ENCODE measurements around the gene SPATS2L.

Gene SPATS2L

DNA sequence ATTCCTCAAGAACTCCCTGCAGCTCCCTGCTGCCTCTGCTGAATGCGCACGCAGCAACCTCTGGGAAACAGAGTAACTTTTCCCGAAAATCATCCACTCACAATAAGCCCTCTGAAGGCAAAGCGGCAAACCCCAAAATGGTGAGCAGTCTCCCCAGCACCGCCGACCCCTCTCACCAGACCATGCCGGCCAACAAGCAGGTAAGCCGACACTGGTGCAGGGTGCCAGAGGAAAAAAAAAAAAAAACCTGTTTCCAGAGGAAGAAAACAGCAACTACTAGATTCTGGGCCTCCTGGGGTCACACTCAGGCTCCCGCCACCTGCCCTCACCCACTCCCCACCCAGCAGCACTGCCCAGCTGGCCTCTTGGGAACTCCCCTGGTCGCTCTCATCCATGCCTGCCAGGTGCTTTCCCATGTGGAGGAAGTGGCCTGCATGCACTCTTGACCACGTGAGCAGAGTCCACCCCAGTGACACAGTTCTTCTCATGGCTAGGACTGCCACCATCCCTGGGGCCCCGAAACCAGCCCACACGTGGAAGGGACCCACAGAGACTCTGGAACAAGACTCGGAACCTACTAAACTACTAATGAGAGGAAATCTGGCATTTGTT is 166.5 kb downstream of the SPATS2L start:
- no peak for DNase-seq

DNA sequence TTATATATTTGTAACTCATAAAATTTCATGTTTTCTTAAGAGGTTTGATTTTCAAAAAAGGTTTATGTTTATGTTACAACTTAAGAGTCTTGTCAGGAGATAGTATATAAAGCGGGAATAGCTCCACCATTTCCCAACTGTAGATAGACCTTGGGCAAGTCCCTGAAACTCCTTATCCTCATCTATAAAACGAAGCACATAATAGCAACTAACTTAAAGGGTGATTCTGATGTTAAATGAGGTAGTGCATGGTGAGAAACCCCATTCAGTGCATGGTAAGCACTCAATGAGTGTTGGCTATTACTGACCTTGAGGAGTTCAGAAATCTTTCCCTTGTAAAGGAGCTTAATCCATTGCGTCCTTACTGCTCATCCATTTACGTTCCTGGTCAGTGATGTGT is 169.3 kb downstream of the SPATS2L start:
- DNase-seq, result no peak

DNA sequence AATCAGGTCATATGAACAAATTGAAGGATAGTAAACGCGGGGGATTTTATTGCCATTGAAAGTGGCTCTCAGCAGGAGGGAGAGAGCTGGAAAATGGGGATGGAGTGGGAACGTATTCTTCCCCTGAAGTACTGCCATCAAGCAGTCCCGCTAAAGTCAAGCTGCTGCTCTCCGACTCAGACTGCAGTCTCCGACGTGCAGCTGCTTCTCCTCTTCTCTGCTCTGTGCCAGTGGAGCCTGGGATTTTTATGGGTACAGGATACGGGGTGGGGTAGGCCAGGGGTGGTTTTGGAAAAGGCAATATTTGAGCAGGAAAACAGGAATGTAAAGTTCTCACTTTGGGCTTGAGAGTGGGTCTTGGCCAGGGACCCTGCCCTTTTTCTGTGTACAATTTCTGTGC is 170.3 kb downstream of the SPATS2L start:
- DNase-seq, result no peak

DNA sequence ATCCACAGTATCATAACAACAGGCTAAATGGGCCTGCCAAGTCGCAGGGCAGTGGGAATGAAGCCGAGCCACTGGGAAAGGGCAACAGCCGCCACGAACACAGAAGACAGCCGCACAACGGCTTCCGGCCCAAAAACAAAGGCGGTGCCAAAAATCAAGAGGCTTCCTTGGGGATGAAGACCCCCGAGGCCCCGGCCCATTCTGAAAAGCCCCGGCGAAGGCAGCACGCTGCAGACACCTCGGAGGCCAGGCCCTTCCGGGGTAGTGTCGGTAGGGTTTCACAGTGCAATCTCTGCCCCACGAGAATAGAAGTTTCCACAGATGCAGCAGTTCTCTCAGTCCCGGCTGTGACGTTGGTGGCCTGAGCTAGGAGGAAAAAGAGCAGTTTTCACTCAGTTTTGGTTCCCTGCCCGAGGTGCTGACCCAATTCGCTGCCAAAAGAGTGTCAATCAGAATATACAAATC is 171.2 kb downstream of the SPATS2L start:
- DNase-seq, result no peak

GRCh38 chr2:200479692-200480265 is 173.3 kb downstream of the SPATS2L start:
- no peak for DNase-seq

GRCh38 chr2:200482194-200482593 is 175.7 kb downstream of the SPATS2L start:
- DNase-seq, result no peak

DNA sequence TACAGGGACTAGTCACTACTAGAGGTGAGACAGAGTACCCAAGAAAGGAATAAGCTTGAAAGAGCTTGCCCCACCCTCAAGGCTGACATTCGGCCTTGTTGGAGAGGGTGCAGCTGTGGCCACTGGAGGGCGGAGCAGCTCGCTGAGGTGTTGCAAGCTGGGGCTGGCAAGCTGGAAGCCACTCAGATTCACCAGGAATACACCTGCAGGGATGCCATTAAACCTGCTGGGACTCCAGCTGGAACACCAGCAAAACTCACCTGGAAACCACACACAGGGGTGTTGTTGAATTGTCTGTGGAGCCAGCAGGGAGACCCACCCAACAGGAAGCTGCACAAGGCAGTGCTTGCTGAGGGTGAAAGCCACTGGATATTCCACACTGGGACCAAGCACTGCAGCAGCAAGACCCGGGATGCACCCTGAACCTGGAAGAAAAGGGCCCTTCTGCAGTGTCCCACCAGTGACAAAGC is 177.3 kb downstream of the SPATS2L start:
- DNase-seq, result no peak

DNA sequence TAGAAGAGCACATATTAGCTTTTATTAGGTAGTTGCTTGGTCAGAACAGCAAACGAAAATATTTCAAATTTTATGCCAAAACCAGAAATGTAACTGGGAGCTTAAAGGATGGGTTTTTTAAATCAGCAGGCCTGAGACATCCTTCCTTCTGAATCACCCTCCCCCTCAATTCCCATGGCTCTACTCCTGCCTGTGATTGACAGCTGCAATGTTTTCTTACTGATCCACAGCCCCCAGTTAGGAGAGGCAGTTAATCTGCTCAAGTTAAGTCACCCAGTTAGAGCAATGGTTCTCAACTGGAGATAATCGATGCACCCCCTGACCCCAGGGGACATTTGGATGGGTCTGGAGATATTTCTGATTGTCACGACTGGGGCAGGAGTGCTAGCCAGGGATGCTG is 178.4 kb downstream of the SPATS2L start:
- no peak for DNase-seq

GRCh38 chr2:200486529-200486928 is 180.0 kb downstream of the SPATS2L start:
- no peak for DNase-seq

DNA sequence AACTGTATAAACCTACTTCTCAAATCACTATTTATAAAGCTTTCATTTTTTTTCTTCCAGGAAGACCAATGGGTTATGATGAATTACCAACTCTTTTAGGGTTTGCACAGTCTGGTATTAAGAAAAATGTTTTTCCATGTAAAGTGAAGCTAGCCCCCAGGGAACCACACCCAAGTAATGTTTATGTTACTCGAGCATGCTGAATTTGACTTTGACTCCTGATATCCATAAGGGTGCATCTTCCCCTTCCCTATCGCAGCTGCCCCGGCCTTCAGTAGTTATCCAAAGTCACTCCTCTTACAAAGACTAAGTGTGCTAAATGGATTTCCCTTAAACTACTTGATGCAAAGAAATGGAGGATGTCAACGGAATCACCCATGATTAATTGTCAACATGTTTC is 181.7 kb downstream of the SPATS2L start:
- DNase-seq, result no peak

- no peak for DNase-seq
These were observed 183.5 kb downstream of the SPATS2L start for GRCh38 chr2:200490001-200490400.

GRCh38 chr2:200492656-200493055 is 186.2 kb downstream of the SPATS2L start:
- DNase-seq, result no peak

GRCh38 chr2:200494048-200494447 is 187.6 kb downstream of the SPATS2L start:
- no peak for DNase-seq

- DNase-seq, result no peak
These were observed 190.2 kb downstream of the SPATS2L start for GRCh38 chr2:200496696-200497095.

DNA sequence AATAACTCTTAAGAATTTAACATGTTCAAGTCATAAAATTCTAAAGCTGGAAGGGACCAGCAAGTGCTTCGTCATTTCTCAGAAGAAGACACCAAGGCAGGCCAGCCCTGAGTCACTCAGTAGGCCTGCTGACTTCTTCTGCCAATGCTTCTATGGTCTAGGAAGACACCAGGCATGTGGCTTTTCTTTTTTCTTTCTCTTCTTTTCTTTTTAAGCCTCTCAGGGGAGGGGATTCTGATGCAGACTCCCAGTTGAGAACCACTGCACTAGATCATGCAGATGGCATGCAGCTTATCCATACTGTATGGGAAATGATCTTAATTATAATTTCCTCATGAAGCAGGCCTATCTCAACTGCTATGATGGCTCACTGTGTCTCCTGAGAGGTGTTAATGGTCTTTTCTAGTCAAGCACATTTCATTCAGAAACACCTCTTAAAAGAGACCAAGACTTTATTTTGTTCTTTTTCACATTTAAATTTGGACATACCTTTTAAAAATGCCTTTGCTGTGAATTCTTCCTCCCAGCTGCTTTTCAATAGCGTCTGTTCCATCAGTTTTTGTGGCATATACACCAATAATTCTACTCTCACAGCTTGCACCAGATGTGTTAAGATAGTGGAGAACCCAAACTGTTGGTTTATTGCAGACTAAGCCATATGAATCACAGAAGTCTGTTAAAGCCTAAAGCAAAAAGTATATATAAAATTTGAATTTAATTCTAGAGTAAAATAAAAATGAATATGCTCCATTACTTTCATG is 192.1 kb downstream of the SPATS2L start:
- no peak for DNase-seq

- DNase-seq, result no peak
These were observed 195.7 kb downstream of the SPATS2L start for GRCh38 chr2:200502196-200502595.

DNA sequence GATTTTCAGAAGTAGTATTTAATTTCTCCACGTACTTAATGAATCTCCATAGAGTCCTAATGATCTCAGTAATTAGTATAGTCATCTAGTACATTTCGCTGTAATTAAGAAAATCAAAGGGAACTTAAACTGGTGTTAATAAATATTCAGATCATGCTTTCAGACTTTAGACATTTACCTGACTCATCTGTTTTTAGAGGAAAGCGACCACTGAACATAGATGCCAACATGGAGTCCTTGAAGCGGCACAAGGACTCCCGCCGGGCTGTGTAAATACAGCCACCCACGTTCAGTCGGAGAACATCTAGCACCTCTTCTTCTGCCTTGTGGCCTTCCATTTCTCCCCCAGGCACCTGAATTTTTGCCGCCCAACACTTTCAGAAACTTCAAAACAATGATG is 200.2 kb downstream of the SPATS2L start:
- DNase-seq, result no peak

DNA sequence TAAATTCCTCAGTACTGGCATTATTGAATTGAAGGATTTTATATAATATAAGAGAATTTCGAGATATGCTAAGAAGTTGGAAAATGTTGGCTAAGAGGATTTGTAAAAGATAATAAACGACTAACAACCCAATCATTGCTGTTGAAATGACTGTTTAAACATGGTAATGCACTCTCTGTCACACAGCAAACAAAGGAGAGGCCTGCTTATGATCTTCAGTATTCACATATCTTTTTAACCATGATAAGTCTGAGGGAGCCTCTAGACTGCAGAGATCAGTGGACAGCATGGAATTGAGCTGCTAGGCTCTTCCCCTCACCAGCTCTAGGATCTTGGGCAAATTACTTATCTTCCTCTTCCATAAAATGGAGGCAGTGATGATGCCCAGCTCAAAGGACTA is 200.7 kb downstream of the SPATS2L start:
- no peak for DNase-seq

DNA sequence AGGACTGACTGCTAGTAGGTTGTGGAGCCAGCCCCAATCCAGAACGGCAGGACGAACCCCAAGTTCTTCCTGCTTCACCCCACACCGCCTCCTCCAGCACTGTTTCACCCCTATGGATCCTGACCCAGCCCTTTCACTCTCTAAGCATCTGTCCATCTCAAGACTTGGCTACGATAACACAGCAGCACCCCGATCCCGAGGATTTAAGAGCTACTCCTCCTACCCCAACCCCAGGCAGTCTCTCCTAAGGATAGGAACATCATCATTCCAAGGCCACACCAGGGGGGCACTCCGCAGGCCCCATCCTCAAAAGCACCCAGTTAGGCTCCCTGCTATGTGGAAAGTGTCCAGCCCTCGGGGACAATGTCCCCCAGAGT is 202.7 kb downstream of the SPATS2L start:
- no peak for DNase-seq

GRCh38 chr2:200509612-200510433 is 203.3 kb downstream of the SPATS2L start, which contains the start of gene KCTD18:
KCTD18 (minus strand) TSS chr2:200510068; CDS start chr2:200507016, 3,052 bp downstream.
- peak; percentile 68 for DNase-seq

DNA sequence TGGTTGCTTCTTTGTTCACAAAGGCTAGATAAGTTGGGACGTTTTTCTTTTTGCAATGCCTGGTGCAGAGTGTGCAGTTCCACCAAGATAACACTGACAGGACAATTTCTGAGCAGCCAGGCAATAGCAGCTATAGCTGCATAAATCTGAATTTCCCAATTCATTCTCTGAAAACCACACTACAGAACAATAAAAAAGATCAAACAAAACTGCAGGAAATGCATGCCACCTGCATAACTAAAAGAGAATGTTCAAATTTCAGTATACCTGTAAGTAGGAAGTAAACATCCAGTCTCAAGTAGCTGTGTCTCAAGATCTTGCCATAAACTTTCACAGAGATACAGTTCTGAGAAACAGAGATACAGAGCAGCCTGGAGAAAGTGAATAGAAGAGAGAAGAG is 208.7 kb downstream of the SPATS2L start:
- DNase-seq, result no peak

GRCh38 chr2:200523158-200523557 is 216.7 kb downstream of the SPATS2L start:
- no peak for DNase-seq

DNA sequence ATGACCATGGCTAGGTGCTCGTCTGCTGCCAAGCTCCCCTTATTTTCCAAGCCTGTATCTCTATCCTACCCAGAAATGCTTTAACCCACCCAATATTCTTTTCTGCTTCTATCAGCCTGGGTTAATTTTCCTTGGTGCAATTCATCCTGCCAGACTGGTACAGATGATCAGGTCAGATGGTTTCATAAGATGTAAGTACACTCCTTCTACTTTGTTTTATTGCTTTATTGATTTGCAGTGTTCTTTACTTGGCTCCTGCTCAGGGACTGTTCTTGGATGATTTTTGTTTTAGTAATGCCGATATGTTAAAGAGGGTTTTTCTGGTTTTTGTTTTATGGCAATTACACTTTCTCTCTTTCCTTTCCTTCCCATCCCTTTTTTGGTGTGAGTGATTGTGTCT is 217.1 kb downstream of the SPATS2L start:
- DNase-seq, result no peak
